ENCODE data around the gene CBX2.

Gene CBX2

DNA sequence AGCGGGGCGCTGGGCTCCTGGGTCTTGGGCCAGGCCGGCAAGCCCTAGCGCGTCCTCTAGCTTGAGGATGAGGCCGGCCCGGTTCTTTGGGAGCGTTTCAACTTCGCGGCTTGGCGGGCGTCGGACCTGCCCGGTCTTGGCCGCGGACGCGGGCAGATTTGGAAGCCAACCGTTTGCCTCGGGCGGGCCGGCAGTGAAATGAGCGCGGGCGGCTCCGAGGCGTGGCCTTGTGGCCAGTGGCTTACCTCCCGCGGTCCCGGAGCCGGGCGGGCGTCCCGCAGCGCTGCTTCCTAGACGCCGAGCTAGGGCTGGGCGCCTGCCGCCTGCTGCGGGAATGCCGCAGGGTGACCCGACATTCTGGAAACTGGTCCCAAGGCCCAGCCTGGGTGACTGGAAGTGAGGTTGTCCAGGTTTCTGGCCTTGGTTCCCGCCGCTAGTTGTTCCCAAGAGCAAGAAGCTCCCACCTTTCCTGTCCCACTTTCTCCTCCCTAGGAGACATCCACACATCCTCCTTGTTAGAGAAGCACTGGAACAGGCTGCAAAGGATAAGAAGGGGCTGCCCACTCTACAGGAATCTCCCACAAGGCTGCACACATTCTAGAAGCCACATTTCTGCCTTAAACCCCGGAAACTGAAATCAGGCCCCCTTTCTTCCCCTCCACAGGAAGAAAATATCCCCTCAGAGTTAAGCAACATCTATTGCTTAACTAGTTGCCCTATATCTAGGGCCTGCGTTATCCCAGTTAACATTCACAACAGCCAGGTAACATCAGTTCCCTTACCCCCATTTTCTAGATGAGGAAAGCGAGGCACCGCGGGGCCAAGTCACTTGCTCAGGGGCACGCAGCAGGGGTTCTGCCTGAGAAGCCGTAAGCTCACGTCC lies 23.4 kb downstream of the CBX2 start:
- DNase-seq, result no peak

GRCh38 chr17:79802039-79802735 lies 24.2 kb downstream of the CBX2 start:
- DNase-seq, result no peak

DNA sequence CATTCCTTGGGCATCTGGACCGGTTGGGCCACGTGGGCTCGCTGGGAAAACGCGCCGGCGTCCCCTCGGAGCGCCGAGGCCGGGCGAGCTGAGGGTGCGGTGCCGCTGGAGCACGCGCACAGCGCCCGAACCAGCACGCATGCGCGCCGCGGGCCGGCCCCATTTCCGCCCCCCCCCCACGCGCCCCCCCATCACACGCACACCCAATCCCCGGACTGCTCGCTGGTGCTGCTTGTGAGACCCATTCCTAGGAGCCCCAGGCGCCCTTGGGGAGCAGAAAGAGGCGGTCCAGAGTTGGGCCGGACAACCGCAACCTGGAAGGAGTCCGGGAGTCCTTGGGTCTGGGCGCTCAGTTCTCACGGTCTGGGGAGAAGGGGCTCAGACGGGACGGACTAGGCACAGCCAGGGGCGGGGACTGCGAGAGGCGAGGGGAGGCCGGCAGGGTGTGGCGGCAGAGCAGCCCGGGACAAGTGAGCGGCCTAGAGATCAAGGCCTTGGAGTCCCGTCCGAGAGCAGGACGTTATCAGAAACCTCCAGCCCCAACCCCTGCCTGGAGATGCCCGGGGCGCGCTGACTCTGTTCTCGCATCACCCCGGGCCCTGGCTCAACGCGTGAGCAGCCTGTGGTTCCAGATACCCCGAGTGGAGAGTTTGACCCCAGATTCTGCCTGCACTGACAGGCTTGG lies 24.9 kb downstream of the CBX2 start:
- no peak for DNase-seq

DNA sequence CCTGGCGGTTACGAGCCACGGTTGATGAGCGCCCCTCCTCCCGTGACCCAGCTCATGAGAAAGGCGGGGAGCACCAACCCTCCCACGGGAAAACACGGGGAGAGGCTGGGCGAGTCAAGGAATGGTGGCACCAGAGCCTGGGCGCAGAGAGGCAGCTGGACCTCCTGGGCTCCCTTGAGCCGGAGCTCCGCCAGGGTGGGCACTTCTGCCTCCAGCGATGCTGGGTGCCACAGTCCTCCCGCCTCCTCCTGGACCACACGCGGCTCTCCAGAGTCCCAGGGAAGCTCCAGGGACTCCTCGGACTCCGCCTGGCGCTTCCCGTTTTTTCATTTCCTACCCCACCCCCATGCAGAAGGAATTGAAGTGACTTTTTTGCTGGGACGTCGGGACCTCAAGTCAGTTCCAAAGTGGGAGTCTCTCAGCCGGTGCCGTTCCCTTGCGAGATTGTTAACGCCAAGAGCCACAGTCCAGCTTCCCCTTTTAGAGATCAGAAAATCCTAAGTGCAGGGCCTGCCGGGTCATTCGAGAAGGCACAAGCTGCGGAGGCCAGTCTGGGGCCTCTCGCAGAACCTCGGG lies 25.6 kb downstream of the CBX2 start:
- DNase-seq, result no peak

DNA sequence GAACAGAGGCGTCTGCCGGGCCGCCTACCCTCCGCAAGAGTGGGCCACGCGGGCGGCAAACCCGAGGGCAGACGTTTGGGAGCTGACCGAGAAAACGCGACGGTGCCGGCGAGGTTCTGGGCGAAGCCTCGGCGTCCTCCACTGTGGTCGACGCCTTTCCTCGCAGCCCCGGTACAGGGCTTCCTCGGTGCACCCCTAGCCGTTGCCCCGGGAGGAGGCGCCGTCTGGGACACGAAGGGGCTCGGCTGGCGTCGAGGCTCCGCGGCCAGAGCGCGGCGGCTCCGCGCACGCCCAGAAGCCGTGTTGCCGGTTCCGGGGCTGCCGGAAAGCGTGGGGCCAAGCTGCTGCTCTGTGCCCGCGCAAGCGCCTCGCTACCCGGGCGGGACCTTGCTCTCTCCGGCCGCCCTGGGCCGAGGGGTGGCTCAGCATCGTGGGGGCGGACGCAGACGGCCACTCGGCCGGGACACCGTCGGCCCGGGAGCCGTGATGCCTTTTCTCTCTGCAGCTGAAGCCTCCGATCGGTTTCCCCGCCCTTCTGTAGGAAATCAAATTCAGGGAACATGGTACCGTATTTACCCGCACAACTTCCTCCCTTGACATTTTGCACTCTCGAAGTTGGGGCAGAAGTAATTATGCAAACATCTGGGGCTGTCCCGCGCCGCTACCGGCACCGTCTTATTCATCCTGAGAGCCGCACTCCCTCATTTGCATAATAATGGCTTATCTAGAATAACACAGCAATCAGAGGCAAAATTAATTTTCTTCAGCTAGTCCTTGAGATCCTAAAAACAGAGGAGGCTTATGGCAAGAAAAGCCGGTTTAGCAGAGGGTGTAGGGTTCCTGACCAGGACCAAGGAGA lies 26.3 kb downstream of the CBX2 start:
- DNase-seq, result no peak

DNA sequence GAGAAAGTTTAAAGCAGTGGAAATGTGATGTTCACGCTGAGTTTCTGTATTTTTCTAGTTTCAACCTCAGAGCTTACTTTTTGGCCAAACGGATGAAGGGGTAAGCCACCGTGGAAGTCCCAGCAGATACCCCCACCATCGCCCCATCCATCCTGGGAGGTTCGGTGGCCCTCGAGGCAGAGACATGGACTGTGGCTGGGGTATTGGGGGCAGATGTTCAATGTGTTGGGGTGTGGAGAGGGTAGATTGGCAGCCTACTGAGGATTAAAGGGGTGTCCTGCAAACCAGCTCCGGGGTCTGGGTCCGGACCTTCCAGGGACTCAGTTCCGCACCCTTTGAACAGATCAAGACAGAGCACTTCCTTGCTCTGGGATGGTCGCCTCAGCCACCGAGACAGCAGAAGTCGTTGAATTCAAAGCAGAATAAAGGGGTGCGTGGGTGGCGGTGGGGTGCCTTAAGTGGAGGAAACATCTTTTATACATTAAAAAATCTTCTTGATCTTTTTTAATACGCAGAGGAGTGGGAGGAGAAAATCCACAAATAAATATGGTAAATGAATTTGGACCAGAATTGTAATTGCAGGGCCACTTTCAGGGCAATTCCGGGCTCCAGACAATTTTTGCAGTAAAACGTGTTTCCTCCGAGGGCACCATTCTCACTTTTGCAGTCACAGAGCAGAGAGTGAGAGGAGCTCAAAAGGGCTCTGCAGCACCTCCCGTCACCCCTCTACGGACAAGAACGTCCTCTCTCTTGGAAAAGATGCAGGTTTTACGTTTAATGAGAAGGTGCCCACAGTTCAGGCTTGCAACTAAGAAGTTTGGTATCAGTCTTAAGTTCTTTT lies 27.1 kb downstream of the CBX2 start:
- no peak for DNase-seq

DNA sequence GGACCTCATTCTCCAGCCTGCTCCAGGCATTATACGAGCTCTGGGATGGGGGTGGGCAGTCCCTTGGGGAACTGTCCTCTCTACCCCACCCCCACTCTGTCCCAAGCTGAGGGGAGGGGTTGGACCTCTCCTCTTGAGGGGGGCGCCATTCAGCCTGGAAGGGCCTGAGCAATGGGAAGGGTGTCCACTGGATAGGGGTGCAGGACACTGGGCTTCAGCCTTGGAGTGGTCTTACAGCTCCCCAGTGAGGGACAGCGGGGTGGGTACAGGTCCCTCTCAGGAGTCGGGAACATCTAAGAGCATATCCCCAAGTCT lies 28.5 kb downstream of the CBX2 start:
- DNase-seq, result no peak

- no peak for DNase-seq
Observed at GRCh38 chr17:79806863-79807720, 29.1 kb downstream of the CBX2 start.

DNA sequence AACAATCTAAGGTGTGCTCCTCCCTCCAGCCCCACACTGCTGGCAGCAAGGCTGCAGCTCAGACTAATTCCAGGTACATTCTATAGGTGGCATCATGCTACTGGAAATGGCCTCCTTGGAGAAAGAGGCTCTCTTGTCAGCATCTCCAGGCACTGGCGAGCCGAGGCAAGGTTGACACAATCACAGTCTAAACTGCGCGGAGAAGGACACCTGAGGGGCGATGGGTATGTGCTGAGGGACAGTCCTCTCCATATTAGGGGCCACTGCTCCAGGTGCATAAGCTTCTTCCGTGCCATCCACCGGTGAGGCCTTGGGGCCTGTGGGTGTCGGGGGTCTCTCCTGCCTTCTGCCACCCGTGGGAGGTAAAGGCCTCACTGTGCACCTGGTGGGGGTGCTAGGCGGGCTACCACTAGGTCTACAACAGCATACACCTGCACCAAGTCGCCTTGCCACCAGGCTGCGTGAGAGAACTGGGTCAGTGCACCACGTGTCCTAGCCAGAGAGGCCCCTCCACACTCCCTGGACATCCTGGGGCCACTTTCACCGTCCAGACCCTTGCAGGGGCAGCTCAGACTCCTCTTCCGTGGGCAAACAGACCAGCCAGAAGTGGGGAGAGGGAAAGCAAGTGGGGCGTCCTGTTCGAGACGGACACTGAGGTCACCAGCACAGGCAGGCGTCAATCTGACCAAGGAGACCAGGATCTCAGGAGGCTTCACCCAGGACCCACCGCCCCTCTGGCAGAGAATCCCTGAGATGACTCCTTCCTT lies 31.0 kb downstream of the CBX2 start:
- DNase-seq, result no peak

- peak; percentile 70 for DNase-seq
Observed at GRCh38 chr17:79809530-79810129, 31.7 kb downstream of the CBX2 start.

- DNase-seq, result peak; percentile 91
Observed at GRCh38 chr17:79810130-79811010, 32.4 kb downstream of the CBX2 start.

DNA sequence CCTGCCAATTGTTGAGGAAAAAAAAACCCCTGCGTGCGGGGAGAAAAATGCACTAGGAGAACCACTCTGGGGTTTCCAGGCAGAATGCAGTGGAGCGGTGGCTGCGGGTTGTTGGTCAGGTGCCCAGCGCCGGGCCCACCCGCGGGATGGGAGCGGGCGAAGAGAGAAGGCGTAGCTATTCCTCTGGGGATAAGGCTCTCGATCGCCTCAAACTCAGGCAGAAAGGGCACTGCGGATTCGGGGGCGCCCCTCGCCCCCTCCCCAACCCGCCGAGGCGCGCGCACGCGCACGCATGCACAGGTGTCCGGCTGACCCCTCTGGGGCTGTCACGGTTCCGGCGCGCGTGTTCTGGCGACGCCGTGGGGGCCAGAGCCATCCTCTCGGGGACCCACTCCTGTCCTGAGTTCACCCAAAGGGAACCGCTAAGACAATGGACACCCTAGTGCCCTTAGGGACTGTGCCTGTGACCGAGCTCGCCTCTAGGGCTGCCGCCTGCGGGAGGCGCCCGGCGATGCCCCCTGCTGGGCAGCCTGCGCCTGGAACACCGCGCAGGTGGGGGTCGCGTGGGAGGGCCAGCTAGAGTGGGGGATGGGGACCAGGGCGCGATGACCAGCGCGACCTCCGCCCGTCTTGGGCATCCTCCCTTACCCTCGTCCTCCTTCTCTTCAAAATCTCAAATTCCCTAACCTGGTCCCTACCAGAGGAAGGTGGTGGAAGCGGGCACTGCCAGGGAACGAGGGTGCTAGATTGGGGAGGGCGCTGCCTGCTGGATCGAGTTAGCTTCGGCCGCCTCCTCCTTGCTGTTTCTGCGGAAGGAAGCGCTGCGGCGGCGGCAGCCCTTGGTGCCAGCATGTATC lies 33.3 kb downstream of the CBX2 start:
- DNase-seq, result peak; percentile 59

GRCh38 chr17:79811868-79812352 lies 34.0 kb downstream of the CBX2 start:
- DNase-seq, result no peak

GRCh38 chr17:79812353-79813258 lies 34.7 kb downstream of the CBX2 start:
- DNase-seq, result no peak

- no peak for DNase-seq
Observed at GRCh38 chr17:79813297-79814126, 35.6 kb downstream of the CBX2 start.

Data from NCI-H1105 (cell line).